ENCODE data around the gene IL17RA.
"Not testable (repeated sequence)": the region's sequence is repeated elsewhere in the genome, so short reads cannot be mapped to it uniquely, and the experiment has no call there.

Gene IL17RA, protein sequence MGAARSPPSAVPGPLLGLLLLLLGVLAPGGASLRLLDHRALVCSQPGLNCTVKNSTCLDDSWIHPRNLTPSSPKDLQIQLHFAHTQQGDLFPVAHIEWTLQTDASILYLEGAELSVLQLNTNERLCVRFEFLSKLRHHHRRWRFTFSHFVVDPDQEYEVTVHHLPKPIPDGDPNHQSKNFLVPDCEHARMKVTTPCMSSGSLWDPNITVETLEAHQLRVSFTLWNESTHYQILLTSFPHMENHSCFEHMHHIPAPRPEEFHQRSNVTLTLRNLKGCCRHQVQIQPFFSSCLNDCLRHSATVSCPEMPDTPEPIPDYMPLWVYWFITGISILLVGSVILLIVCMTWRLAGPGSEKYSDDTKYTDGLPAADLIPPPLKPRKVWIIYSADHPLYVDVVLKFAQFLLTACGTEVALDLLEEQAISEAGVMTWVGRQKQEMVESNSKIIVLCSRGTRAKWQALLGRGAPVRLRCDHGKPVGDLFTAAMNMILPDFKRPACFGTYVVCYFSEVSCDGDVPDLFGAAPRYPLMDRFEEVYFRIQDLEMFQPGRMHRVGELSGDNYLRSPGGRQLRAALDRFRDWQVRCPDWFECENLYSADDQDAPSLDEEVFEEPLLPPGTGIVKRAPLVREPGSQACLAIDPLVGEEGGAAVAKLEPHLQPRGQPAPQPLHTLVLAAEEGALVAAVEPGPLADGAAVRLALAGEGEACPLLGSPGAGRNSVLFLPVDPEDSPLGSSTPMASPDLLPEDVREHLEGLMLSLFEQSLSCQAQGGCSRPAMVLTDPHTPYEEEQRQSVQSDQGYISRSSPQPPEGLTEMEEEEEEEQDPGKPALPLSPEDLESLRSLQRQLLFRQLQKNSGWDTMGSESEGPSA

DNA sequence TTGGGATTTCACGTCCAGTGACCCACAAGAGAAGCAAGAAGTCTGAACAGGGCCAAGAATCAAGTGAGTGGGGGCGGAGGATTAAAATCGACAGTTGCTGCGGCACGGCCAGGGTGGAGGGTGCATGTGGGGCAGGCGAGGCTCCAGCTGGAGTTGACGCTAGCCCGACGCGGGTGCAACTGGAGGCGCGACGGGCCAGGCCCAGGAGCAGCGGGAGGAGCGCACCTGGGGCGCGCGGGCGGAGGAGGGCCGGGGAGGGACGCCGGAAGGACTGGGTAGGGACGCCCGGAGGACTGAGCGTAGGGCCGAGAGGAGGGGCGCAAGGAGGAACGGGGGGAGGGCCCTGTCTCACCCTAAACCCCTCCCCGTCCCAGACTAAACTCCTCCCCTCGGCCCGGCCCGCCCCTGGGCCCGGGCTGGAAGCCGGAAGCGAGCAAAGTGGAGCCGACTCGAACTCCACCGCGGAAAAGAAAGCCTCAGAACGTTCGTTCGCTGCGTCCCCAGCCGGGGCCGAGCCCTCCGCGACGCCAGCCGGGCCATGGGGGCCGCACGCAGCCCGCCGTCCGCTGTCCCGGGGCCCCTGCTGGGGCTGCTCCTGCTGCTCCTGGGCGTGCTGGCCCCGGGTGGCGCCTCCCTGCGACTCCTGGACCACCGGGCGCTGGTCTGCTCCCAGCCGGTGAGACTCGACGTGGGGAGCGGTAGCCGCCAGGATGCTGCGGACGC lies at the start of gene IL17RA:
Gene IL17RA, plus strand, starts transcription at position 447 of the 723 bp plus-strand sequence. Its CDS starts 92 bp downstream, at position 539.
- TF ChIP-seq, protein P1, sequence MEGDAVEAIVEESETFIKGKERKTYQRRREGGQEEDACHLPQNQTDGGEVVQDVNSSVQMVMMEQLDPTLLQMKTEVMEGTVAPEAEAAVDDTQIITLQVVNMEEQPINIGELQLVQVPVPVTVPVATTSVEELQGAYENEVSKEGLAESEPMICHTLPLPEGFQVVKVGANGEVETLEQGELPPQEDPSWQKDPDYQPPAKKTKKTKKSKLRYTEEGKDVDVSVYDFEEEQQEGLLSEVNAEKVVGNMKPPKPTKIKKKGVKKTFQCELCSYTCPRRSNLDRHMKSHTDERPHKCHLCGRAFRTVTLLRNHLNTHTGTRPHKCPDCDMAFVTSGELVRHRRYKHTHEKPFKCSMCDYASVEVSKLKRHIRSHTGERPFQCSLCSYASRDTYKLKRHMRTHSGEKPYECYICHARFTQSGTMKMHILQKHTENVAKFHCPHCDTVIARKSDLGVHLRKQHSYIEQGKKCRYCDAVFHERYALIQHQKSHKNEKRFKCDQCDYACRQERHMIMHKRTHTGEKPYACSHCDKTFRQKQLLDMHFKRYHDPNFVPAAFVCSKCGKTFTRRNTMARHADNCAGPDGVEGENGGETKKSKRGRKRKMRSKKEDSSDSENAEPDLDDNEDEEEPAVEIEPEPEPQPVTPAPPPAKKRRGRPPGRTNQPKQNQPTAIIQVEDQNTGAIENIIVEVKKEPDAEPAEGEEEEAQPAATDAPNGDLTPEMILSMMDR (IDR thresholded peaks at IDR 0.05) = no peak
- H3K27ac Mint-ChIP-seq = no peak within 1 kb of the TSS
- peaks cover 58% of the 10 kb centered on the region for H3K27me3 Mint-ChIP-seq (ENCODE audit: low read depth, poor library complexity)
- no peaks in the 10 kb centered on the region for H3K36me3 Mint-ChIP-seq (ENCODE audit: low read depth)
- H3K9me3 Mint-ChIP-seq = no peaks in the 10 kb centered on the region
- peak; percentile 91 for DNase-seq
- peaks cover 10% of the 10 kb centered on the region for H3K4me1 Mint-ChIP-seq
- peak within 1 kb of the TSS; percentile 85 for H3K4me3 Mint-ChIP-seq

DNA sequence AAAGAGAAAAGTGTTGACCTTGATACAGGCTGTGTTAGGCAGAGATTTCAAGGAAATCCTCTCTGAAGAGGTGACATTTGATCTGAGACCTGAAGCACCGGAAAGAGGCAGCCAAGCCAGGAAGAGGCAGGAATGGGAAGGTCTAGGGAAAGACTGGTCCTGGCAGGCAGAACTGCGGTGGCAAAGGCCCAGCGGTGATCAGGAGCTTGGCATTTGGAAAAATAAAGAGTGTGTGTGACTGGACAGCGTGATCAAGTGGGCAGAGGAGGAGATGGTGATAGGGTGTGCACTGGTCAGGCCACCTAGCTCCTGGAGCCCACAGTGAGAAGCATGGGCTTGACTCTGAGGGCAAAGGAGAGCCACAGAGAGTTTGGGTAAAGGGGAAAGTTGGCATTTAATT lies 49.6 kb upstream of the IL17RA start:
- no peak for DNase-seq
- TF ChIP-seq, protein P1 (IDR thresholded peaks at IDR 0.05) = no peak
- no peaks in the 10 kb centered on the region for H3K27me3 Mint-ChIP-seq (ENCODE audit: low read depth, poor library complexity)
- no peaks in the 10 kb centered on the region for H3K36me3 Mint-ChIP-seq (ENCODE audit: low read depth)
- no peak overlapping the region for H3K4me3 Mint-ChIP-seq
- no peak overlapping the region for H3K27ac Mint-ChIP-seq
- H3K9me3 Mint-ChIP-seq = peaks cover 48% of the 10 kb centered on the region
- H3K4me1 Mint-ChIP-seq = no peaks in the 10 kb centered on the region

DNA sequence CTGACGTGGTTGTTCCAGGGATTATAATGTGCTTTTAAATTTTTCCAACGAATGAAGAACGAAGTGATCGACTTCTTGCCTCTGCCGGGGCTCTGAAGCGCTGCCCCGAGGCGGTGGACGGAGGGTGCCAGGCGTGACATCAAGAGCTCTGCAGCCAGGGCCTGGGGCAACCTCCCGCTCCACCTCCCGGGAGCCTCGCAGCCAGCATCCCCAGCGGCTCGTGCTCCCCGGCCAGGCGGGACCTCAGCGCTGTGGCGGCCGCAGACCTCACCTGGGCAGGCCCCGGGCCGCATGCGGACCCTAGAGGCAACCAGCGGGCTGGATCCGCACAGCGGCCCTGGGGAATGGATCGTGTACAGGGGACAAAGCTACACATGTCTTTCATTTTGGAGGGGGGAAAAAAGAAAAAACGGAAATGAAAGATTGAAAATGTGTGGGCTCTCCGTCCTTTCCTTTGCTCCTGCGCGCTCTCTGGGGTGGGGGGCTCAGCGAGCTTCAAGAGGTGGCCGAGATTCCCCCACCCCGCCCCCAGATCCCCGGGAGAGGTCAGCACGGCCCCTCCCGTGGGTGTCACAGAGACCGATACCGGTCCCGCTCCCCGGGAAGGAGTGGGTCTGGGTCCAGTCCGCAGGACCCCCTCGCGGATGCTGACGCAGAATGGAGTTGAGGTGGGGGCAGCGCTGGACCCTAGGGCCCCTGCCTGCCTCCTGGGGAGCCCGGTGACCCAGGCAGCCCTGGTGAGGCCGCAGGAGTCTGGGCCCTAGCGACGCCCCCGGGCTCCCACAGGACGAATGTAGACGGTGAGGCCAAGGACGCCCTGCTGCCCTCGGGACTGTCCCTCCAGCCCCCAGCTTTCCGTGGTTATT lies 48.6 kb upstream of the IL17RA start:
- peaks cover 46% of the 10 kb centered on the region for H3K9me3 Mint-ChIP-seq
- DNase-seq; H3K36me3 Mint-ChIP-seq (ENCODE audit: low read depth); H3K4me1 Mint-ChIP-seq; H3K27ac Mint-ChIP-seq; H3K27me3 Mint-ChIP-seq (ENCODE audit: low read depth, poor library complexity); H3K4me3 Mint-ChIP-seq: not testable (repeated sequence)

DNA sequence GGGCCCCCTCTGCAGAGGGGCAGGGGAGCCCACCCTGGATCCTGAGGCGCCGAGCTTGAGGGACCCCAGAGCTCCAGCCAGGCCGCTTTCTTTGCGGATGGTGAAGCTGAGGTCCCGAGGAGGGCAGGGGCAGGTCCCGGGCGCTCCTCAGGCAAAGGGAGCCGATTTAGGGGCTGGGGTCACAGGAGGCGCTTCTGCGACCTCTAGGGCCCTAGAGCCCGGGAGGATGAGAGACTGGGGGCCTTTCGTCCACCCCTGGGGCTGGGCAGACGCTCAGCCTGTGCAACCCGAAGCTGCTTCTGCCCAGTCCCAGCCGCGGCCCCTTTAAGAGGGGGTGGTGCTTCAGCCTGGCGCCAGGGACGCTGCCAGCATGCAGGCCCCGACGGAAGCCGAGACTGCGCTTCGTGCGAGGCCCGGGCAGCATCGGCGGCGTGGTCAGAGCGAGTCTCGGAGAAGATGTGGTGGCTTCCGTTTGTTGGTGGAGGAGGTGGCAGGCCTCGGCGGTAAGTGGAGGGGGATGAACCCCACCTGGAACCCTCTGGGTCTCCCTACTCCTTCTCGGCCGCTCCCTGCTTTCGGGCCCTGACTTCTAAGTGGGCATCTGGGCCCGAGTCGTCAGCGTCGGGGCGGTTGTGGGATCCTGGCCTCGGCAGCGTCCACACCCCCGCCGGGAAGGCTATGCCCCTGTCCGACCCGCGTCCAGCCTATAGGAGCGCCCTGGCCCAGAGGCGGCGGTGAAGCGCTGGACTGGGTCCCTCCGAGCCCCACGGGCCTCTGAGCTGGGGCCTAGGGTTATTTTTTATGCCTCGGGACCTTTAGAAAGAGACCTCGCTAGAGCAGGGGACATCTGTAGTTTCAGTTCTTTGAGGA lies 47.7 kb upstream of the IL17RA start:
- not testable (repeated sequence) for H3K4me3 Mint-ChIP-seq; H3K27ac Mint-ChIP-seq; H3K36me3 Mint-ChIP-seq (ENCODE audit: low read depth); H3K4me1 Mint-ChIP-seq; DNase-seq; H3K27me3 Mint-ChIP-seq (ENCODE audit: low read depth, poor library complexity)
- H3K9me3 Mint-ChIP-seq = peaks cover 52% of the 10 kb centered on the region

DNA sequence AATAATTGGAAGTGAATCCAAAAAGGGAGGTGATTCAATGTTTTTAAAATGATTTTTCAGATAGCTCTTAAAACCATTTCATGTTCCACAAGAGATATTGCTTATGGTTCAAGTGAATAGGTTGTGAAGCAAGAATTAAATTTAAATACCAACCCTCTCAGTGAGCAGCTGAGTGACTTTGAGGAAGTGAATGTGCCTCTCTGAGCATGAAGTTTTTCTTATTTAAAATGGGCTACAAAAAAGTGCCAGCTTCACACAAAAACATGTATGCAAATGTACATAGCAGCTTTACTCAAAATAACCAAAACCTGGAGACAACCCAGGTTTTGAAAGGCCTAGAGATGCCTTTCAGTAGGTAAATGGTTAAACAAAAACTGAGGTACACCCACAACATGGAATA lies 41.3 kb upstream of the IL17RA start:
- Mint-ChIP-seq H3K4me1 (no peaks in the 10 kb centered on the region), H3K27ac (no peak overlapping the region), H3K27me3 (ENCODE audit: low read depth, poor library complexity) (peaks cover 17% of the 10 kb centered on the region), H3K36me3 (ENCODE audit: low read depth) (no peaks in the 10 kb centered on the region), H3K4me3 (no peak overlapping the region), H3K9me3 (peaks cover 23% of the 10 kb centered on the region)
- TF ChIP-seq, protein P1 (IDR thresholded peaks at IDR 0.05) = no peak
- DNase-seq = no peak
